ENCODE data around the gene CDC42BPG.

Gene CDC42BPG

DNA sequence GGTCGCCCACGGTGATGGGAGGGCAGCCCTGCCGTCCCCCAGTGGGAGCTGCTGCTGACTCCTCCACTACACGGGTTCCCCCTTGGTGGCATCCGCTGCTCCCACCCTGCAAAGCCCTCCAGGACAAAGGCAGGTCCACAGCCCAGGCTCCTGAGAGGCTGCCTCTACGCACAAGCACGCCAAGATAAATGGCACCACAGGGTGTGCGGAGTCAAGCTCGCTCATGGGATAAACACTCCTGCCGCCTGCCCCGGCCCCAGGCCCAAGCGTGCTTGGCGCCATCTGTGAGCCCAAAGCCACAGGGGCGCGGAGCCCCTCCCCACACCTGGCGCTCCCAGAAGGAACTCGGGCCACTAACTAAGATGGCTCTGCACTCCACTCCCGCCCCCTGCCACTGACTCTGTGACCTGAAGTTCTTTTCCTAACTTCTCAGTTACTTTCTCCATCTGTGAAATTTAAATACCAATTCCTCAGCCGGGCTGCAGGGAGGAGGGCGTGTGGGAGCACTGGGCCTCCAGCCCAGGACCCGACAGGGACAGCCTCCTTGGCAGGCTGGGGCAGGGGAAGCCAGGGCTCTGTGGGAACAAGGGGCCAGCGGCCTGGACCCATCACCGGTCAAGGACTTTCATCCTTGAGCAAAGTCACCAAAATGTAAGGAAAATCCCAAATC is 19.1 kb upstream of the CDC42BPG start:
- DNase-seq = no peak

DNA sequence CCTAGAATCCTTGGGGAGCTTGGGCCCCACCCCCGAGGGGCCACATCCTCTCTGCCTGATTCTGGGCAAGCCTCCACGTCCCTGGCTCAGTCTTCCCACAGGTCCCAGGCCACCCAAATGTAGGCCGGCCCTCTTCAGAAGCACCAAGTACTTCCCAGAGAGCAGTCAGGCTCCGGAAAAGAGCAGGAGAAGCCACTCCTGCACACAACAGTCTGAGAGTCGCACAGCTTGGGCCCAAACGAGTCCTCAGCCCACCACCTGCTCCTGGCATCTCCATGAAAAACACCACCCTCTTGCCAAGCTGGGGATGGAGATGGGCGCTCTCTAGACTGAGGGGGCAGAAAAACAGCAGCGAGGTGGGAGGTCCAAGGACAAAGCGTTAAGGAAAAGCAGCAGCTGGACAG is 18.5 kb upstream of the CDC42BPG start:
- DNase-seq = no peak

DNA sequence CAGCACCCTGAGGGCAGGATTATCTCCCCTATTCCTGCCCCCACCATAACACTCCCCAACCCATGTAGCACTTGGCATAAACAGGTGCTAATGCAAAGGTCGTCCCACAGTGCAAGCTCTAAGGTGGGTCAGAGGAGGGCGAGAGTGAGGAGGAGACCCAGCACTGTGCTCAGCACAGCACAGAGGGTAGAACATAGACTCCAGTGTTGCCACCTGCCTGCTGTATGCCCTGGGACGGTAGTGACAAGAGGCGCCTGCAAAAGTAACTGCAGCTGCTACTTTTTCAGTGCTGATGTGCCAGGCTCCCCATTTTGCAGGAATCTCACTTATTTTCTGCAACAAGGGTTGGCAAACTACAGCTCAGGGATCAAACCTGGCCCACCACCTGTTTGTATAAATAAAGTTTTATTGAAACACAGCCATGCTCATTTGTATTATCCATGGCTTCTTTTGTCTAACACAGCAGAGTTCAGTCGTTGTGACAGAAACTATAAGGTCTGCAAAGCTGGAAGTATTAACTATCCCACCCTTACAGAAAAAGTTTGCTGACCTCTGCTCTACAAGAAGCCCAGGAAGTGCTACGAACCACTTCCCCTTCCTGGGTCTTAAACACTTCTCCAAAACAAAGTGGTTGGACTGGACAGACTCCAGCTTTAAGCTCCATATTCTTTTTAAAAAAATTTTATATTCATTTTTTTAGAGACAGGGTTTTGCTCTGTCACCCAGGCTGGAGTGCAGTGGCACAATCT is 16.9 kb upstream of the CDC42BPG start:
- DNase-seq = peak in 1 of 2 donors; percentile 41

DNA sequence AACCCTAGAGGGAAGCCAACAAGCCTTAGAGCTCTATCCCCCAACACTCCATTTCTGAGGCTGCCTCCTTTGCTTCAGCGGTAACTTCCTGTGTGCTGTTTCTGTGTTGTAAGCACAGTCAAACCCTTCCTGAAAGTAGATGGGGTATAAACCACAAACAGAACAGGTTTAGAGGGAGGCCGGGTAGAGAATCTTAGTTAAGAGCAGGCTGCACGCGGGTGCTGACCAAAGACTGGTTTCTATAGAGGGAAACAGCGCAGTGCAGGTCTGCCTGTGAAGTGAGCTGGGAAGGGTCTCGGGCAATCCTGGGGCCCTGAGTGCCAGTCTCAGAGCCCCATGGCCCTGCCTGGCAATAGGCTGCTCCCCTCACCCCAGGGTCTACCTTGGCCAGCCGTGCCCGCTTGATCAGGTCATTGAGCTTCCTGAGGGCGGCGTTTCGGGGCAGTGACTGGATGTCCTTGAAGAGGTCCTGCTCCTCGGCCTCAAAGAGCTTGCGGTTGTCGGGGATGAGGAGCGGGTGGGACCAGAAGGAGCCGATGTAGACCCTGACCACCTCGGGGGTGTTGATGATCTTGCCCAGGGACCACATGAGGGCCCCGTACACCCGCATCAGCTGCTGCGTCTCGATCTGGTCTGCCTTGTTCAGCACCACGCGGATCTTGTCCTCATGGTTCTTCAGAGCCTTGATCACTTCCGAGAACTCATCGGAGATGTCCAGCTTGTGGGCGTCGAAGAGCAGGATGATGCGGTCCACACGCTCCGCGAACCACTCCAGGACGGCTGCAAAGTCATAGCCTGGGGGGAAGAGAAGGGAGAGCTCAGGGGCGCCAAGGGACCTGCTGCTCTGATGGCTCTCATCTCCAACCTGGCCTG is 15.3 kb upstream of the CDC42BPG start:
- peak; percentile 54 to 79 for DNase-seq

DNA sequence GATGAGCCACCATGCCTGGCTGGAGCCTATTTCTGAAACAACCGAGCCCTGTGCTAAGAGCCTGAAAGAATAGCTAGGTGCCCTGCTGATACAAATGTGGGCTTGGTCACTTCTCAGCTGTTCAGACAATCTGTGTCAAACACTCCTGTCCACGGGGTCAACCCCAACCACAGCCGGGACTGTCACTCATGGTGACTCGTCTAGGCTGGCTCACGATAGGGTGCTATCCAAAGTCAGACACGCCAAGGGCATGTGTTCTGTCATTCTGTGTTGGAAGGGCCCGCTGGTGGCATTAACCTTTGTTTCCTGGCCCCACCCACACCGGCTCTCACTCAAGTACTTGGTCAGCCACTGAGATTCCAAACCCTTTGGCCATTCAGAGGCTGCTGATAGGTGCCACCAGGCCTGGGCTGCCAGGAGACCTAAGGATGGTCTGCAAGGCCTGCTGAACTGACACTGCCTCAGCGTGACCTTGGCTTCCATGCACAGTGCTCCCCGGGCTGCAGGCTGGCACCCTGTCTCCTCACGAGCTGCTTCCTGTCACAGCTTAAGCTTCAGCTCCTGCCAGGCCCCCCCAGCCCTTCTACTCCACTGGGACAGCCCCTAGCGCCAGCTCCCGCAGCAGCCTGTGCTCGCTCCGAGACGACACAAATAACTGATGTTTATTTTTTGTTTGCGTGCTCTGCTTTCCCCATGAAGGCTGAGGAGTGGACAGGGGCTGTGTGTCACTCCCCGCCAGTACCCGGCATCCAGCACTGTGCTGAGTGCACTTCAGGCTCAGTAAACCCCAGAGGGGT is 14.2 kb upstream of the CDC42BPG start:
- peak in 1 of 2 donors; percentile 71 for DNase-seq

DNA sequence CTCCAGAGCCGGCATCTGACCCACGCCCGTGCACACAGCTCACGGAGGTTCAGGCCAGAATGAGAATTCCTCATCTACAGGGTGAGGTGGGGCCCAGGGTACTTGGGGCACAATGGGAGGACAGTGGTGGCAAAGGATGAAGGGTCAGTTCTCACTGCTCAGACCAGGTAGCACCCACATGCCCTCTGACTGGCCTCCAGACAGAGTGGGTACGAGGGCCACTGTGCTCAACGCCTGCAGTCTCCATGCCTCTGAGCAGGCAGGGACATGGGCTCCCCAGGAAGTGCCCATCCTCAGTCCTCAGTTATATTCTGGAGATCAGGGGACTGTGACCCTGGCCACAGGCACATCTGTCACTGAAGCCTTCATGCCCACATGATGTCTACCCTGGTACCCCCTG is 13.0 kb upstream of the CDC42BPG start:
- no peak for DNase-seq

DNA sequence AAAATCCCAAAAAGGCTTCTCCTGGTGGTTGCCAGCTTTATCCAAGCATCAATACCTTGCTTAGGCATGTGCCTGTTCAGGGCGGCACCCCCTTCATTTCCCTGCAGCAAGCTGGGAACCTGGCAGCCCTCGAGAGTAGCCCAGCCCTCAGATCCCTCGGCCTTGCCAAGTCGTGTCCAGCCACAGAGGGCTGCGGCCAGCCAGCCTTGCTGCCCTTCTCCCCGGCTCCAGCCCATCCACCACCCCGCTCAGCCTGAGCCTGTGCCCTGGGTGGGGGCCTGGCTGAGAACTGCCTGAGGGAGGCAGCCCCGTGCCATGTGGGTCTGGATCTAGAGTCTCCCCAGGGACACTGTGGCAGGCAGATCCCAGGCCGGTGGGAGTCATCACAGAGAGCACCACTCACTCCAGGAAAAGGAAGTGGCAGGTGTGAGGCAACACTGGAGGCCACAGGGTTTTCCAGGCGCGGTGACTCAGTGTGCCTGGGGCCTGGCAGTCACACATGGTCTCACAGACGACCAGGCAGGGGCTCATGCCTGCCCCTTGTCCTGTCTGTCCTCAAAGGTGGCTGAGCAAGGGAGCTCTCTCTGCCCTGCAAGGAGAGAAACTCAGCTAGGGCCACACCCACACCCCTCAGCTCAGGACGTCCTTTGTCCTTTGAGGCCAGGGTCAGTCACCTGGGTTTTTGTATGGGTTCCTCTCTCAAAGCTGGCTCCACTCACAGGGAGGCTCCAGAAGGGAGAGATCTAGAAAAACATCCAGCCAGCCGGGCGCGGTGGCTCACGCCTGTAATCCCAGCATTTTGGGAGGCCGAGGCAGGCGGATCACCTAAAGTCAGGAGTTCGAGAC is 12.2 kb upstream of the CDC42BPG start:
- DNase-seq = peak in 1 of 2 donors; percentile 70

DNA sequence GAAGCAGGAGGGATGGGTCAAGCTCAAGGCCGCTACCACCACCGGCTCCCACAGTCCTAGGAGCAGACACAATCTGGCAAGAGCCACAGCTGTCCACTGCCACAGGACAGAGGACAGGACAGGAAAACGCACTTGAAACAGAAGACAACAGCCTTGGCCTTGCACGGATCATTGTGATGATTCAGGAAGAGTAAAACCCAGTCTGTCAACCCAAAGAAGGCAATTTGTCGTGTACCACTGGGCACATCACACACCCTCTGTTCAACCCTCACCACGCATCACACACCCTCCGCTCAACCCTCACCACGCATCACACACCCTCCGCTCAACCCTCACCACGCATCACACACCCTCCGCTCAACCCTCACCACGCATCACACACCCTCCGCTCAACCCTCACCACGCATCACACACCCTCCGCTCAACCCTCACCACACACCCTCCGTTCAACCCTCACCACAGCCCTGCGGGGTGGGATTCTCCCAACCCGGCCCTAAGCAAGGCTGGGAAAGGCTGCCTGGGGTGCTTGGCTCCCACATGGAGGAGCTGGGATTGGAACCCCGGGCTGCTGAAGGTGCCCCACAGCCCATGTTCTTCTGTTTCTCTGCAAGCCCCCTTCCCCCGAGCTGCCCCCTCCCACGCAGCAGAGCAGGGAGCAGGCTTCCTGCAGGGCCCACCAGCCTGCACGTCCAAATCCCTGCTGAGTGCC is 11.3 kb upstream of the CDC42BPG start:
- no peak for DNase-seq

DNA sequence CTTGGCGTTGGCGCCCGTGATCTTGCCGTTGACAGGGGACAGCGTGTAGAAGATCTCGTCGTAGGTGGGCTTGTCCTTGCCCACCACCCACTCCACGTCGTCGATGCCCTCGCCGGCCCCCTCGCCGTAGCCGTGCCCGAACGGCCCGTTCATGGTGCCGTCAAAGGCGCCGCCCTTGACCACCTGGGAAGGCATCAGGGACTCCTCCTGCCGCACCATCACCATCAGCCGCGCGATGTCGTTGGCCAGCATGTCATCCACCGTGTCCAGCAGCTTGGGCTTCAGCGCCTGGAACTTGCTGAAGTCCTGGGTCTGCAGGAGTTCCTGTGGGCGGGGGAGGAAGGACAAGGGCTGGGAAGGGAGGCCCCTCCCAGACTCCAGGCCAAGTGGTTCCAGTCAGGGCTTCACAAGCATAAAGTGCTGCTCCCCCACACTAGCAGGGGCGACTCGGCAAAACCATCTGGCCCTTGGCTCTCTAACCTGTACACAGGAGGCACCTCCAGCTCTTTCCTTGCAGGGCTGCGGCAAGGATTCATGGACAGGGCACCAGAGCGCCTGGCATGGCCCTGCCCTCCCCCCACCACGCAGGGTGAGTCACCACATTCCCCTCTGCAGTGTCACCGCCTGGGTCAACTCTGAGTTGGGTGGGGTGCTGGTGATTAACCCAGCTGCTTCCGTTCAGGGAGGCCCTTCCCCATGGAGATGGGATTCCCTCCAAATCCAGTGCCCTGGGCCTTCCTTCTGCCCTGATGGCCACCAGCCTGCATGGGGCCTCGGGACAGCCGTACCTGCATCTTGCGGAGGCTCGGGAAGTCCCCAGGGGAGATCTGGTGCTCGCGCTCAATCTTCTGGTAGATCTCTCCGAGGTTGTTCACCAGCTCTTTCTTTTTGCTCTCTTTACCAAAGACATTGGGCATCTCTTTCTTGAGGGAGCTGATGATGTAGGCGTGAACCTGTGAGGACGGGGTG is 10.4 kb upstream of the CDC42BPG start:
- peak in 1 of 2 donors; percentile 68 for DNase-seq

DNA sequence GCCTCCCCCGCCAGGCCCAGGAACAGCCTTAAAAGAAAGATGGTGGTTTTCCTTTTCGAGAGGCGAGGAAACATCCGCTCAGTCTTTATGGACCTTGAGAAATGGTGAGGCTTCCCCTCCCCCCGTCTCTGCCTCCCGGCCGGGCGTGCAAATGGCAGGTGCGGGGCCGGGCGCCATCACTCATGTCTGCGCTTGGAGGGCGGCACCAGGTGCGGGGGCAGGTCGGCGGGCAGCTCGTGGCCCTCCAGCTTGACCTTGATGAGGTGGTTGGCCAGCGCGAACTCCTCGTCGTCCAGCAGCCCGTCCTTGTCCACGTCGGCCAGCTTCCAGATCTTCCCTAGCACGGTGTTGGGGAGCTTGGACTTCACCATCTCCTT is 9.7 kb upstream of the CDC42BPG start:
- DNase-seq = no peak

DNA sequence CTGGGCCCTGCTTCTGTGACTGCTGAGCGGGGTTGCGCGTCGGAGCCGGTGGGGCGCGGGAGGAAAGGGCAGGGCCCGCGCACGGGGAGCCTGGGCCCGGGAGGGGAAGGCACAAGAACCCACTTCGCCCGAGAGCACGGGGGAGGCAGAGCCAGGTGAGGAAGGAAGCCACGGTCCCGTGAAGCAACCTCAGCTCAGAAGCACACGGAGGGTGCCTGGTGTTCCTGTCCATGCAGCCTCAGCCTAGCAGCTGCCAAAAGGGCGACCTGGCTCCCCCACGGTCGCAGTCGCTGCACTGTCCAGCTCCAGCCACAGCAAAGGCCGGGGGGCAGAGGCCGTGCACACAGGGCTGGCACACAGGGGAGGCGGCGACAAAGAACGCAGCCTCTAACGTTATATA is 9.3 kb upstream of the CDC42BPG start:
- DNase-seq = peak in 1 of 2 donors; percentile 57

DNA sequence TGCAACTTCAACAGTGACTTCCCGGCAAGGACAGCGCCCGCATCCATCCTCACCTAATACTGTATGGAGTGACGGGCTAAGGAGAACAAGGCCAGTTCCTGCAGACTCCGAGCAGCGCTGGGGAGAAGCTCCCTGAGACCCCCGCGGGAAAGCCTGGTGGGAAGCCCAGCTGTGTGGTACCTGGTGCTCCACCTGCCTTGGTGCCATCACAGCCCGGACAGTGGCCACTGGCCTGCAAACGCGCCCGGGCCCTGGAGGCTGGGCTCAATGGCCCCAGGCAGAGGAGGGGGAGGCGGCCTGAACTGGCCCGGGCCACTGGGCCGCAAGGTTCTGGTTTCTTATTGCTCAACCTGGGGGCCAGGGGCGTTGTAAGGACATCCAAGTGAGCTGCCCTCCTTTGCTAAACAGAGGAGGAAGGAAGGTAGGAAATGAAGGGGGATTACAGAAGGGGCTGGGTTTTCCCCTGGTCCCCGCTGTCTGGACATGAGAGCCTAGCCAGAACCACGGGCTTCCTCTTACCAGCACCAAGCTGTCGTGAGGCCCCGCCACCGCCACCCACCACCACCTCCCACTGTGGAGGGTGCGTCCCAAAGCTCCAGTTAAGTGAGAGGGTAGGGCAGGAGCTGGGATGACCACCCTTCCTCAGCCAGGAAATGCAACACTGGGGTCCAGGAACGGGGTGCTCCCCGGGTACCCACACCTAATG is 8.5 kb upstream of the CDC42BPG start:
- DNase-seq = no peak

DNA sequence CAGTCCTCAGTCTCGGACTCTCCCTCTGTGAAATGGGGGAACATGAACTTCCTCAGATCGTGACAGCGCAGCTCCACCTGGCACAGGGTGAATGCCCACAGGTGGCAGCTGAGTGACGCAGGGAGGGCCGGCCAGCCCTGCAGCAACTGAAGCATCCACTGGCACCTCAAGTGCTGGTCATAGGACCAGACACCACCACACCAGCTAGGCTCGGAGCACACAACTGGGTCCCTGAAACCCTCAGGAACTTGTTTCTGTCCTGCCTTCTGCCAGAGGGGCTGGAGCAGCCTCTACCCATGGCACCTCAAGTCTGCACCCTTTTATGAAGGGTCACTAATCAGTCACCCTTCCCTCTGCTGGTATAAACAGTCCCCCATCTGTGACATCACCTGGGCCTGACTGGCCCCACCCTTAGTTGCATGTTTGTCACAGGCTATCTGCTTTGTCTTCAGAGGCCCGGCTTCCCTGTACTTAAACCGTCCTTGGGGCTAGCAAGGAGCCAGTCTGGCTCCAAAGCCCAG is 7.4 kb upstream of the CDC42BPG start:
- peak in 1 of 2 donors; percentile 58 for DNase-seq

DNA sequence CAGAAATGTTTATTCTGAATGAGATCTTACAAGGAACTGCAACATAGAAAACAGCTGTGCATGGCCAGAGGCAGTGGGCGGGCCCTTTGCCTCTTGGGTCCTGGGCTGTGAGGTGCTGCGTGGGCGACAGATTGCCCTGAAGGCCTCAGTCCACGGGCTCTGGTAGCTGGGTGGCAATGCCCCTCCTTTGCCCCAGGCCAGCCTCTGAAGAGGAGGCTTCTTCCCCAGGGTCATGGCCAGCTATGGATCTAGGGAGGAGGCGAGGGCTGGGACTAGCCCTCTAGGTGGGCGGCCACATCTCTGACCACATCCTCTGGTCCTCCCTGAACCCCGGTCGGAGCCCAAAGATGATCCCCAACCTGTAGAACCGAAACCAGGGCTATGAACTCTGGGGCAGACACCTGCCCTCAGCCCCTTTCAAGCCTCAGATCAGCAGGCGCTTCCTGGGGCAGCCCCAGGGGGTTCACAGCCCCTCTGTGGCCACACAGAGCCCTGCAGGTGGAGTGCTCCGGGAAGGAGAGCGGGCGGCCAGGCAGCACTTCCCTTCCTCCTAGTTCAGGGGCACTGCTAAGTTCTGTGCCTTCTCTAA is 6.6 kb upstream of the CDC42BPG start:
- peak; percentile 76 for DNase-seq

DNA sequence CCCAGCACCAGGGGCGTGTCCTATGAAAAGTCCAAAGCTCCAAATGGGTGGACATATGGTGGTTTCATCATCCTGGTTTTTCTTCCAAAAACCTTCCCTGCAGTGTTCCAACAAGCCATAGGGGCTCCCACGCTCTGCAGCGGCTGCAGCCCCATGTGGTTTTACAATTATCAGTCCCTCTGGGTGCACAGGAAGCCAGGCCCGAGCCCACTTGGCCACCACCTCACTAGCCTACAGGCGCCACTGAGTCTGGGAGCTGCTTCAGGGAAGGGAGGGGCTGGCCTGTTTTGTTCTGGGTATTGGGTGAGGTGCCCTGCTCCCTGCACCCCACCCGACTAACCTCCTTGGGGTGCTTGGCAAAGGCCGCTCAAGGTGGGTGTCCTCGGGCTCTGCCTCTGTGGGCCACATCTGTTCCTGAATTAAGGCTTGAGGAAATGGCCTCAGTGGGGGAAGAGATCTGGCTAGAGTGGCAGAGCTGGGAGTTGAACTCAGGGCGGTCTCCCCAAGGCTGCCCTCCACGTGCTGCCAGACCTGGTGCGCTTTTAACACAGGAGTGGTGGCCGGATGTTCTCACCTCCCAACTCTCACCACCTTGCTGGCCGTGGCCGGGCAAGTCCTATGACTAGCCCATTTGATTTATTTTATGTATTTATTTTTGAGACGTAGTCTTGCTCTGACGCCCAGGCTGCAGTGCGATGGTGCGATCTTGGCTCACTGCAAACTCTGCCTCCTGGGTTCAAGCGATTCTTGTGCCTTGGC is 5.3 kb upstream of the CDC42BPG start:
- no peak for DNase-seq

DNA sequence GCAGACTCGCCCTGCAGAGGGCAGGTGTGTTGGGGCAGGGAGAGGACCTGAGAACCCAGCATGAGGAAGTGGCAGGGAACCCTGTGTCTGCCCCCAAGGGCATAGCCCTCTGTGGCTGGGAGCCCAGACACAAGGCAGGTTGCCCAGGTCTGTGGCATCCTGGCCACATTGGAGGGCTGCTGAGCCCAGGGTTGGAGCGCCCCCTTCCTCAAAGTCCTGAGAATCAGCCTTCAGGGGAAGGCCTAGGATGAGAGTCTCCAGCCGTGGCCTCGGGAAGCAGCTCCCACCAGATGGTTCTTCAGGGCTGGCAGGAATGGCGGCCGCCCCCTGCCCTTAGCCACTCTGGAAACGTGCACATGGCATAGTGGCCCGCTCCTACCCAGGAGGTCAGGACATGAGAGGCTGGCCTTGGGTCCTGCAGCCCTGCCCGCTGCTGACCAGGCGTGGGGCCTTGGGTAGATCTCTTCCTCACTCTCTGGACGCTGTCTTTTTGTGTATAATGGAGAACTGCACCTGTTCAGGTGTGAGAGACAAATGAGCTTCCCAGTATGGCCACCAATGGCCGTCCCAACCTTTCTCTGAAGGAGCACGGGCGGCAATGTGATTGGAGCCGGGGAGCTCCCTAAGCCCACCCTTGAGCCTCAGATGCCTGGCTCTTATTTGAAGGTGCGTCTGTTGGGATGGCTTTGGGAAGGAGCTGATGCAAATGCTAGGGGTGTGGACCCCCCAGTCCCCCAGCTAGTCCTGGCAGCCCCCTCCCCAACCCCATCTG is 4.6 kb upstream of the CDC42BPG start:
- DNase-seq = peak in 1 of 2 donors; percentile 63
